ENCODE measurements around the gene NEK6. TPM values are rescaled to one million over a fixed set of nuclear protein-coding genes. Genes with fewer than 3 reads are reported as not detected.

NEK6 gene
- polyA plus RNA-seq, 1 experiment = 73.6 TPM

GRCh38 chr9:124377551-124378406 is 120.0 kb downstream of the NEK6 start:
- no peak for TF ChIP-seq CTCF (IDR thresholded peaks at IDR 0.05; ENCODE audit: insufficient read depth, low read depth, low read length)
- Histone ChIP-seq H3K27me3 (ENCODE audit: control insufficient read depth, insufficient read depth, low read length) (no peaks in the 10 kb centered on the region), H3K36me3 (ENCODE audit: control insufficient read depth, insufficient read depth, low read length) (peaks cover 3% of the 10 kb centered on the region; the same call in 1 of the 2 replicates), H3K4me3 (ENCODE audit: low read depth, low read length) (no peak overlapping the region)
- ChIA-PET CTCF (interaction anchor here (0.6 to 3.0 kb wide), 7 partner anchors 9 to 1454 kb away, joined by 3 to 8 read pairs (median 4); no protein-coding TSS in a partner anchor), POLR2A (no interaction called here)
- no peak for DNase-seq (ENCODE audit: low read depth)

- no peak for TF ChIP-seq CTCF (IDR thresholded peaks at IDR 0.05; ENCODE audit: insufficient read depth, low read depth, low read length)
- peaks cover 2% of the 10 kb centered on the region; the same call in 1 of the 2 replicates for H3K36me3 ChIP-seq (ENCODE audit: control insufficient read depth, insufficient read depth, low read length)
- H3K4me3 ChIP-seq (ENCODE audit: low read depth, low read length) = no peak overlapping the region
- CTCF ChIA-PET = interaction anchor here (0.9 kb wide), 1 partner anchor 8 kb away, joined by 3 read pairs; no protein-coding TSS in a partner anchor
- no peaks in the 10 kb centered on the region for H3K27me3 ChIP-seq (ENCODE audit: control insufficient read depth, insufficient read depth, low read length)
- no peak for DNase-seq (ENCODE audit: low read depth)
- POLR2A ChIA-PET = no interaction called here
These were observed 123.6 kb downstream of the NEK6 start for GRCh38 chr9:124381170-124381945.

- POLR2A ChIA-PET = no interaction called here
- Histone ChIP-seq H3K4me3 (ENCODE audit: low read depth, low read length) (no peak overlapping the region), H3K36me3 (ENCODE audit: control insufficient read depth, insufficient read depth, low read length) (no peaks in the 10 kb centered on the region; the same call in 1 of the 2 replicates), H3K27me3 (ENCODE audit: control insufficient read depth, insufficient read depth, low read length) (no peaks in the 10 kb centered on the region)
- TF ChIP-seq CTCF (IDR thresholded peaks at IDR 0.05; ENCODE audit: insufficient read depth, low read depth, low read length) = no peak
- CTCF ChIA-PET = interaction anchor here (2.7 kb wide), 1 partner anchor 10 kb away, joined by 12 read pairs; no protein-coding TSS in a partner anchor
- DNase-seq (ENCODE audit: low read depth) = no peak
These were observed 126.5 kb downstream of the NEK6 start for GRCh38 chr9:124384210-124384609.

- H3K4me3 ChIP-seq (ENCODE audit: low read depth, low read length) = no peak overlapping the region
- POLR2A ChIA-PET = no interaction called here
- no peak for TF ChIP-seq CTCF (IDR thresholded peaks at IDR 0.05; ENCODE audit: insufficient read depth, low read depth, low read length)
- CTCF ChIA-PET = interaction anchor here (1.7 to 2.7 kb wide), 2 partner anchors 9 to 258 kb away, joined by 6 to 12 read pairs; no protein-coding TSS in a partner anchor
- H3K27me3 ChIP-seq (ENCODE audit: control insufficient read depth, insufficient read depth, low read length) = no peaks in the 10 kb centered on the region
- H3K36me3 ChIP-seq (ENCODE audit: control insufficient read depth, insufficient read depth, low read length) = no peaks in the 10 kb centered on the region; the same call in 1 of the 2 replicates
- DNase-seq (ENCODE audit: low read depth) = no peak
These were observed 127.1 kb downstream of the NEK6 start for GRCh38 chr9:124384846-124385245.

- no peak overlapping the region for H3K4me3 ChIP-seq (ENCODE audit: low read depth, low read length)
- DNase-seq (ENCODE audit: low read depth) = no peak
- no peak for TF ChIP-seq CTCF (IDR thresholded peaks at IDR 0.05; ENCODE audit: insufficient read depth, low read depth, low read length)
- no peaks in the 10 kb centered on the region for H3K27me3 ChIP-seq (ENCODE audit: control insufficient read depth, insufficient read depth, low read length)
- ChIA-PET POLR2A (no interaction called here), CTCF (interaction anchor here (1.7 to 2.7 kb wide), 3 partner anchors 8 to 258 kb away, joined by 6 to 12 read pairs (median 8); no protein-coding TSS in a partner anchor)
- H3K36me3 ChIP-seq (ENCODE audit: control insufficient read depth, insufficient read depth, low read length) = no peaks in the 10 kb centered on the region; the same call in 1 of the 2 replicates
These were observed 127.9 kb downstream of the NEK6 start for GRCh38 chr9:124385623-124386022.
